Skeletal muscle tissue (tissue), 4 donors: Measurements from ENCODE around the gene DNMT3B. TPM values are rescaled to one million over a fixed set of nuclear protein-coding genes. Genes with fewer than 3 reads are reported as not detected.

Experiments
- H3K27ac ChIP-seq: one replicate; pipeline ENCODE4 v1.7.0; 2013; ENCODE audit warnings: mild to moderate bottlenecking, low read depth, low read length, inconsistent platforms
- H3K27me3 ChIP-seq, 3 donors: one replicate each; pipeline ENCODE4 v1.7.0; 2013; ENCODE audit warnings: low read length in 3 of 3; ENCODE audit not compliant: control insufficient read depth in 3 of 3, insufficient read depth in 3 of 3
- H3K36me3 ChIP-seq, 3 donors: one replicate each; pipeline ENCODE4 v1.7.0; 2013; ENCODE audit warnings: low read length in 3 of 3; ENCODE audit not compliant: control insufficient read depth in 3 of 3, insufficient read depth in 3 of 3
- H3K4me1 ChIP-seq, 3 donors: one replicate each; pipeline ENCODE4 v1.7.0; 2013; ENCODE audit warnings: low read length in 3 of 3, mild to moderate bottlenecking in 3 of 3; ENCODE audit not compliant: control insufficient read depth in 3 of 3, insufficient read depth in 3 of 3
- H3K4me3 ChIP-seq, 3 donors: one replicate each; pipeline ENCODE4 v1.7.0; 2013; ENCODE audit warnings: low read length in 3 of 3
- H3K9ac ChIP-seq, 3 donors: one replicate each; pipeline ENCODE4 v1.7.0; 2013; ENCODE audit warnings: low read length in 3 of 3, mild to moderate bottlenecking in 3 of 3, moderate library complexity in 2 of 3, low read depth in 1 of 3
- H3K9me3 ChIP-seq, 3 donors: one replicate each; pipeline ENCODE4 v1.7.0; 2013; ENCODE audit warnings: low read length in 3 of 3; ENCODE audit not compliant: control insufficient read depth in 3 of 3
- total RNA-seq: library from RNA; depleted of rRNA; stranded (reverse); fragments of >200 nt; gene quantifications from one replicate; pipeline ENCODE4 v1.2.3, GENCODE V29; 2014
- donor health status: Osteomylitis.

The DNMT3B gene
- total RNA-seq, 1 donor from 2014 or later: 2.1 TPM

DNA sequence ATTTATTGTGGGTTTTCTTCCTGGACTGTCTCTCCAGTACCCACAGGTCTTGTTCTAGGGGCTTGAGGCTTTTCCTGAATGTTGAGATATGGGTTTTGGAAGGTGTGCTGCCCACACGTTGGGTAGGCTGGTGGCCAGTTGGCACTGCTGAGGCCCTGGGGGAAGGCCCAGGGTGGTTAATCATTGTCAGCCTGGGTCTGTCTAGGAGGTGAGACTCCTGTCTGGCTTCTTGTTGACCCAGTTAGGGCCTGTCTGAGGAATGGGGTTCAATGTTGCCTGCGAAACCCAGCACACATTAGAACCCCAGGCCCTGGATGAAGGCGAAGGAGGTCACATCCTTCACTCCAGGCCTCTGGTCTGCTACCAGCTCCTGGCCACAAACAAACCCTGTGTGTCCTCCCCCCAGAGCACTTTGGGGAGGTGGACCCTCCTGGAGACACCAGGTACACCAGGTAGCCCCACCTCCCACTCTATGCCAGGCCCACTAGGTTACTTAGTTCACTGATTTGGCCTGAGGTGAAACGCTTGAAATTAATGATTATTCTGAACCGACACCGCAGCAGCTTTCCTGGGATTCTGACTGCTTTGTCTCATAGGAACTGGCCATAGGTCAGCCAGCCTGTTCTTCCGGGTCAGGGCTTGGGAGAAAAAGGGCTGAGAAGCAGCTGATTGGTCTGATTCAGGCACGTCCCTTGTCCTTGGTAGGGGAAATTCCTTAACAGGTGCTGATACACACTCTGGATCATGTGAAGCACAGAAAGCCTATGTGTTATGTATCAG lies 15.2 kb downstream of the DNMT3B start:
- H3K27me3 ChIP-seq: no peaks in the 10 kb centered on the region
- peaks cover 0 to 5% (median 0%) of the 10 kb centered on the region in 3 donors for H3K4me1 ChIP-seq
- no peaks in the 10 kb centered on the region for H3K9me3 ChIP-seq
- no peaks in the 10 kb centered on the region for H3K36me3 ChIP-seq
- no peak overlapping the region for H3K4me3 ChIP-seq
- H3K9ac ChIP-seq: peak overlapping the region in 1 of 3 donors; percentile 35
- no peak overlapping the region for H3K27ac ChIP-seq

DNA sequence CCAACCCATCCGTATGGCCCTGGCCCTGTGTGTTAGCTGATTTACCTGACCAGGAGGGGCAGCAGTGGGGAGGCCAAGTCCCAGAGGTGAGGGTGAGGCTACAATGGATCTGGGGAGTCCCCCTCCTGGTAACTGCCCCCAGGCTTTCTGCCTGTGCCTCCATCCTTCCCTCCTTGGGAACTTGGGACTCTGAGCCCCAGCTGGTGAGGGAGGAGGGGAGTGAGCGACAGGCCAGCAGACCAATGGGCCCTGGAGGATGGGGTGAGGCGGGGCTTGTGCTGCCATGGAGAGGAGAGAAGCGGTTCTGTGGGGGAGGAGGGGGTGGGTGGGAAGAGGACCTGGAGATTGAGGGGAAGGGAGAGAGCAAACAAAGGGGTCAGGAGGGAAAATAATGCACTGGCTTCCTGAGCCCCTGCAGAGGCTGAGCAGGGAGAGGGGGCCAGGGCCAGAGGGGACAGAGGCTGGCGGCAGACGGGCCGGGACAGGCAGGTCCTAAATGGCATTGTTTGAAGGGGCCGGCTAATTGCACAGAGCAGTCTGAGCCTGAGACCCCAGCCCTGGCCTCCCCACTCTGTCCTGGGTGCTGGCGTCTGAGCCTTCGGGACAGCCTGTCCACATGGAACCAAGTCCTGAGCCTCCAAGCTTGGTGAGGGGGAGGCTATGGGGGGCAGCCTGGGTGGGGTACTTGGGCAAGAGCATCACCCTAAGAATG lies 17.5 kb downstream of the DNMT3B start:
- Histone ChIP-seq H3K27ac (no peak overlapping the region), H3K36me3 (no peaks in the 10 kb centered on the region), H3K4me1 (peaks cover 0 to 5% (median 0%) of the 10 kb centered on the region in 3 donors), H3K4me3 (no peak overlapping the region), H3K9me3 (no peaks in the 10 kb centered on the region), H3K27me3 (no peaks in the 10 kb centered on the region), H3K9ac (no peak overlapping the region)

DNA sequence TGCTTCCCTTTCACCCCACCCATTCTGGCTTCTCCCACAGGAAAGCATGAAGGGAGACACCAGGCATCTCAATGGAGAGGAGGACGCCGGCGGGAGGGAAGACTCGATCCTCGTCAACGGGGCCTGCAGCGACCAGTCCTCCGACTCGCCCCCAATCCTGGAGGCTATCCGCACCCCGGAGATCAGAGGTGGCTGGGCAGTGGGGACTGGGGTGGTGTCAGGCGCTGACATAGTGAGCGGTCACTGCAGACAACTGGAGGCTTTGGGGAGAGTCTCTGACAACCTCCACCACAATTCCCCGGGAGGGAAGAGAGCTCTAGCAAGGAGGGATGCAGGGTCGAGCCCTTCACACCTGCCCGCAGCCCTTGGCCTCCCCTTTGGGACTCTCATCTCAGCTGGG lies 18.1 kb downstream of the DNMT3B start:
- Histone ChIP-seq H3K27ac (no peak overlapping the region), H3K36me3 (no peaks in the 10 kb centered on the region), H3K9me3 (no peaks in the 10 kb centered on the region), H3K4me3 (no peak overlapping the region), H3K9ac (no peak overlapping the region), H3K4me1 (peaks cover 0 to 5% (median 0%) of the 10 kb centered on the region in 3 donors), H3K27me3 (no peaks in the 10 kb centered on the region)

DNA sequence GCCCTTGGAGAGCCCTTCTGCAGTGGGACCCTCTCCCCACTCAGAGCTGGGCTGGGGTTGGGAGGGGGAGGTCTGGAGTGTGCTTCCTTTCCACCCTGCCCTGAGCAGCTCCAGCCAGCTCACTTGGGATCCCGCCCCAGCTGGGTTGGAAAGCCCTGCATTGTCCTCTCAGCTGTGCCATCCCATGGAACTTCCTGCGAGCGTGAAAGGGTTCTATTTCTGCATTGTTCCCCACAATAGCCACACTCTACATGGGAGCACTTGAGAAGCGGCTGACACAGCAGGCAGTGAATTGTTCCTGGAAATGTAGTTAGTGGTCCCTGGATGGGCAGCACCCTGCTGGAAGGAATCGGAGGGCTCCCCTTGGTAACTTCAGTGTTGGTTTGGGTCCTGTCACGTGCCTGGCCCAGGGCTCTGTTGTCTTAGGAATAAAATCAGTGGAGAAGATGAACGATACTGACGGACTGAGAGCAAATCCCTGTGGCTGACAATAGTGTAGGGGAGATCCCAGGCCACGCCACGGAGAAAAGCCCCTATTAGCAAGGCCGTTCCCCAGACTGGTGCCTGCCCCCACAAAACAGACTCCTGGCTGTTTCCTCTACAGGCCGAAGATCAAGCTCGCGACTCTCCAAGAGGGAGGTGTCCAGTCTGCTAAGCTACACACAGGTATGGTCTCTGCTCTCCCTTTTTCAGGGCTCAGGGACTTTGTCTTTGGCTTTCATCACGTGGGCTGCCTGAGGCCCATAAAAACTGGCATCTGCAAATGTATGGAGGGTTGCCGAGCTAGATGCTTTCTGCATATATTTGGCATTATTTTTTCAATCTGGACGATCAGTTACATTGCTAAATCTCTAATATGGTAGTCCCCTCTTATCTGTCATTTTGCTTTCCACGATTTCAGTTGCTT lies 18.8 kb downstream of the DNMT3B start:
- no peaks in the 10 kb centered on the region for H3K27me3 ChIP-seq
- H3K9me3 ChIP-seq: no peaks in the 10 kb centered on the region
- H3K4me1 ChIP-seq: peaks cover 0 to 6% (median 1%) of the 10 kb centered on the region in 3 donors
- H3K9ac ChIP-seq: no peak overlapping the region
- no peak overlapping the region for H3K4me3 ChIP-seq
- no peak overlapping the region for H3K27ac ChIP-seq
- no peaks in the 10 kb centered on the region for H3K36me3 ChIP-seq

- Histone ChIP-seq H3K4me1 (peaks cover 9 to 14% (median 12%) of the 10 kb centered on the region in 3 donors), H3K36me3 (no peaks in the 10 kb centered on the region)
Observed at GRCh38 chr20:32784369-32785080, 22.3 kb downstream of the DNMT3B start.

GRCh38 chr20:32786059-32786760 lies 24.0 kb downstream of the DNMT3B start:
- Histone ChIP-seq H3K4me1 (peaks cover 9 to 15% (median 14%) of the 10 kb centered on the region in 3 donors), H3K4me3 (no peak overlapping the region), H3K27me3 (no peaks in the 10 kb centered on the region), H3K27ac (peak overlapping the region; percentile 70), H3K9ac (peak overlapping the region in 1 of 3 donors; percentile 47), H3K9me3 (no peaks in the 10 kb centered on the region), H3K36me3 (no peaks in the 10 kb centered on the region)

More at GRCh38 chr20:32784369-32785080, 22.3 kb downstream of the DNMT3B start:
- Histone ChIP-seq H3K27ac (no peak overlapping the region), H3K9me3 (no peaks in the 10 kb centered on the region), H3K4me3 (no peak overlapping the region), H3K9ac (no peak overlapping the region), H3K27me3 (no peaks in the 10 kb centered on the region)

DNA sequence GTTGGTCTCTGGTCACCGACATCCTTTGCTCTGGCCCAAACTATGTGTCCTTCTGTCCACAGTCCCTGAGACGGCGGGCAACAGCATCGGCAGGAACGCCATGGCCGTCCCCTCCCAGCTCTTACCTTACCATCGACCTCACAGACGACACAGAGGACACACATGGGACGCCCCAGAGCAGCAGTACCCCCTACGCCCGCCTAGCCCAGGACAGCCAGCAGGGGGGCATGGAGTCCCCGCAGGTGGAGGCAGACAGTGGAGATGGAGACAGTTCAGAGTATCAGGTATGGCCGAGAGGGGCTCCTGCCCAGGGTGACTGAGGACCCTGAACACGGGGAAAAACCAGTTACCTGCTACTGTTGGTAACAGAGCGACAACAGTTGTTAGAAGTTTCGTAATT lies 25.0 kb downstream of the DNMT3B start:
- no peaks in the 10 kb centered on the region for H3K36me3 ChIP-seq
- H3K9ac ChIP-seq: no peak overlapping the region
- H3K9me3 ChIP-seq: no peaks in the 10 kb centered on the region
- no peaks in the 10 kb centered on the region for H3K27me3 ChIP-seq
- H3K27ac ChIP-seq: peak overlapping the region; percentile 70
- peaks cover 9 to 15% (median 14%) of the 10 kb centered on the region in 3 donors for H3K4me1 ChIP-seq
- no peak overlapping the region for H3K4me3 ChIP-seq

DNA sequence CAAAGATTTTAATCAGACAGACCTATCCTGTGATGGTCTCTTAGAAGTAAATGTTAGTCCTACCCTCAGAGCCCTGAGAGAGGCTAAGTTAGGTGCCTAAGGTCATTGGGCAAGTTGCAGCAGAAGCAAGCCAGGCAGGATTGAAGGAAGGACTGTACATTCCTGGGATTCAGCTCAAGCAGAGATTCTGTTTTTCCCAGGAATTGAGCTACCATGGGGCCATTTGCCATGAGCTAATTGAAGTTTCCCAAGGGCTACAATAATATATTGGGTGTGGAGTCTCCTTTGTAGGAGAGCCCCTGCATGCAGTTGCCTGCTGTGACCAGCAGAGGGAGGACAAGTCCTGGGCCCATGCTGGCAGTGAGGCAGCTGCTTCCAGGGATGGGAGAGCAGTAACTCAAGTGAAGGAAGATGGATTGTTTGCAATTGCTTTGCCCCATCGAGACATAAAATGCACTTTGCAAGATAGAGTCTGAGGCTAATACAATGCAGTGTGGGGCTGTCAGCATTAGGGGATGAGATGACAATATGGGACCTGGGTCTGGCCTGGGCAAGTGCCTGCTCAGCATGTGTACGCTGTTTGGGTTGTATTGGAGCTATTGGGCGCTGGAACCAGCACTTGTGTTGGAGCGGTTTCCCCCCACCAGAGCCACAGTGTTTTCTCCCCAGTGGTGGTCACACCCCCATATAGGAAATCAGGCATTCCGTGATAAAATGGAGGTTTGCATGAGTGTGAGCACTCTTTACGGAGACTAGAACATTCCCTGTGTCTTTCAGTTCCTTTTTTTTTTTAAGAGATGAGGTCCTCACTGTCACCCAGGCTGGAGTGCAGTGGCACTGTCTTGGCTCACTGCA lies 27.9 kb downstream of the DNMT3B start:
- Histone ChIP-seq H3K4me1 (peaks cover 9 to 20% (median 14%) of the 10 kb centered on the region in 3 donors), H3K27ac (no peak overlapping the region), H3K9ac (no peak overlapping the region), H3K27me3 (no peaks in the 10 kb centered on the region), H3K9me3 (no peaks in the 10 kb centered on the region), H3K36me3 (no peaks in the 10 kb centered on the region), H3K4me3 (no peak overlapping the region)
